ENCODE results near the gene HSPG2. TPM values are rescaled to one million over a fixed set of nuclear protein-coding genes. Genes with fewer than 3 reads are reported as not detected.

HSPG2 gene
- total RNA-seq, 1 experiment from 2014 or later: 171 TPM

DNA sequence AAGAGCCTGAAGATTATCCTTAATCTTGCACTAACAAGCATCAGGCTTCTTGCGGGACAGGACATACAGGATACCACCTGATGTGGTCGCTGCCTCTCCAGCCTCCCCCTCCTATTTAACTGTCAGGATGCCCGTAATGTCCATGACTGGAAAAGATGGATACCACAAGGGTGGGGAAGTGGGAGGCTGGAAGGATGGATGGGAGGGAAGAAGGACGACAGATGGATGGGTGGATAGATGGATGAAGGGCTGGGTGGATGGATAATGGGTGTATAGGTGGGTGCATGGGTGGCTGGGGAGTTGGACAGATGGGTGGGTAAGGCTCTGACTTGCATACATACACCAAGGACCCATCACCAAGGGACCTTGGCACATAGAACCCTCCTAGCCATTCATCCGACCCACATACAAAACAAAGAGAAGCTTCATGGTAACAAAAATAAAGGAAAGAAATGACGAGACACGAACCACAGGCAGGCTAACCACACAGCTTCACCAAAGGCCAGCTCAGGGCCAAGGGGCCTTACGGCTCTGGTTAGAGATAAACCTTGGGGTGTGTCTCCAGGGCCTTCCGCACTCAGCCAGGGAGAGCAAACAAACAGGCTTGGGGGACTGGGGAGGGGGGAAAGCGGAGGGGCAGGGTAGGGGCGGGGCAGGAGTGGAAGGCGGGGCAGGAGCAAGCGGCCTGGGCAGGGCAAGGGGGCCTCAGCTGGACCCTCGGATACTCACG lies 50.5 kb downstream of the HSPG2 start:
- ChIA-PET POLR2A (interaction anchor here (0.6 kb wide), 1 partner anchor 106 kb away, joined by 3 read pairs; no protein-coding TSS in a partner anchor), CTCF (no interaction called here)
- Histone ChIP-seq H3K9me3 (ENCODE audit: control insufficient read depth, insufficient read depth, low read depth, low read length) (no peaks in the 10 kb centered on the region), H3K27me3 (ENCODE audit: control insufficient read depth, insufficient read depth, low read length) (no peaks in the 10 kb centered on the region), H3K27ac (ENCODE audit: low read length) (no peak overlapping the region), H3K36me3 (ENCODE audit: control insufficient read depth, insufficient read depth, low read length) (peaks cover 5% of the 10 kb centered on the region; the same call in 1 of the 2 replicates), H3K4me3 (ENCODE audit: low read depth in 2 of 2, low read length in 2 of 2) (no peak overlapping the region), H3K4me1 (ENCODE audit: control insufficient read depth, insufficient read depth, low read length) (no peaks in the 10 kb centered on the region)
- intact Hi-C loops (cut with micrococcal nuclease; ENCODE audit: unreplicated experiment) (no loop called here), in situ Hi-C loops (cut with HindIII; ENCODE audit: low pct_unique_long_range_greater_than_20kb, low sequenced_read_pairs) (no loop called here)
- DNase-seq (ENCODE audit: low read depth, low spot score) (no peak), ATAC-seq (no peak)
- BruUV-seq (replicated peaks): no TSS peak
- TF ChIP-seq TCF7L2 (IDR thresholded peaks at IDR 0.05; ENCODE audit: low read depth, low read length): no peak
- no peak for TF ChIP-seq POLR2AphosphoS5 (IDR thresholded peaks at IDR 0.05; ENCODE audit: low read depth, low read length)
- TF ChIP-seq, protein P1, sequence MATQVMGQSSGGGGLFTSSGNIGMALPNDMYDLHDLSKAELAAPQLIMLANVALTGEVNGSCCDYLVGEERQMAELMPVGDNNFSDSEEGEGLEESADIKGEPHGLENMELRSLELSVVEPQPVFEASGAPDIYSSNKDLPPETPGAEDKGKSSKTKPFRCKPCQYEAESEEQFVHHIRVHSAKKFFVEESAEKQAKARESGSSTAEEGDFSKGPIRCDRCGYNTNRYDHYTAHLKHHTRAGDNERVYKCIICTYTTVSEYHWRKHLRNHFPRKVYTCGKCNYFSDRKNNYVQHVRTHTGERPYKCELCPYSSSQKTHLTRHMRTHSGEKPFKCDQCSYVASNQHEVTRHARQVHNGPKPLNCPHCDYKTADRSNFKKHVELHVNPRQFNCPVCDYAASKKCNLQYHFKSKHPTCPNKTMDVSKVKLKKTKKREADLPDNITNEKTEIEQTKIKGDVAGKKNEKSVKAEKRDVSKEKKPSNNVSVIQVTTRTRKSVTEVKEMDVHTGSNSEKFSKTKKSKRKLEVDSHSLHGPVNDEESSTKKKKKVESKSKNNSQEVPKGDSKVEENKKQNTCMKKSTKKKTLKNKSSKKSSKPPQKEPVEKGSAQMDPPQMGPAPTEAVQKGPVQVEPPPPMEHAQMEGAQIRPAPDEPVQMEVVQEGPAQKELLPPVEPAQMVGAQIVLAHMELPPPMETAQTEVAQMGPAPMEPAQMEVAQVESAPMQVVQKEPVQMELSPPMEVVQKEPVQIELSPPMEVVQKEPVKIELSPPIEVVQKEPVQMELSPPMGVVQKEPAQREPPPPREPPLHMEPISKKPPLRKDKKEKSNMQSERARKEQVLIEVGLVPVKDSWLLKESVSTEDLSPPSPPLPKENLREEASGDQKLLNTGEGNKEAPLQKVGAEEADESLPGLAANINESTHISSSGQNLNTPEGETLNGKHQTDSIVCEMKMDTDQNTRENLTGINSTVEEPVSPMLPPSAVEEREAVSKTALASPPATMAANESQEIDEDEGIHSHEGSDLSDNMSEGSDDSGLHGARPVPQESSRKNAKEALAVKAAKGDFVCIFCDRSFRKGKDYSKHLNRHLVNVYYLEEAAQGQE (IDR thresholded peaks at IDR 0.05; ENCODE audit: insufficient read depth in 1 of 2, low read depth in 2 of 2, low read length in 1 of 2): no peak
- TF ChIP-seq, protein P2, sequence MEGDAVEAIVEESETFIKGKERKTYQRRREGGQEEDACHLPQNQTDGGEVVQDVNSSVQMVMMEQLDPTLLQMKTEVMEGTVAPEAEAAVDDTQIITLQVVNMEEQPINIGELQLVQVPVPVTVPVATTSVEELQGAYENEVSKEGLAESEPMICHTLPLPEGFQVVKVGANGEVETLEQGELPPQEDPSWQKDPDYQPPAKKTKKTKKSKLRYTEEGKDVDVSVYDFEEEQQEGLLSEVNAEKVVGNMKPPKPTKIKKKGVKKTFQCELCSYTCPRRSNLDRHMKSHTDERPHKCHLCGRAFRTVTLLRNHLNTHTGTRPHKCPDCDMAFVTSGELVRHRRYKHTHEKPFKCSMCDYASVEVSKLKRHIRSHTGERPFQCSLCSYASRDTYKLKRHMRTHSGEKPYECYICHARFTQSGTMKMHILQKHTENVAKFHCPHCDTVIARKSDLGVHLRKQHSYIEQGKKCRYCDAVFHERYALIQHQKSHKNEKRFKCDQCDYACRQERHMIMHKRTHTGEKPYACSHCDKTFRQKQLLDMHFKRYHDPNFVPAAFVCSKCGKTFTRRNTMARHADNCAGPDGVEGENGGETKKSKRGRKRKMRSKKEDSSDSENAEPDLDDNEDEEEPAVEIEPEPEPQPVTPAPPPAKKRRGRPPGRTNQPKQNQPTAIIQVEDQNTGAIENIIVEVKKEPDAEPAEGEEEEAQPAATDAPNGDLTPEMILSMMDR (IDR thresholded peaks at IDR 0.05): no peak
- TF ChIP-seq SIN3A (IDR thresholded peaks at IDR 0.05; ENCODE audit: borderline replicate concordance, insufficient read depth, low read depth, low read length): no peak

- Histone ChIP-seq H3K4me3 (ENCODE audit: low read depth in 2 of 2, low read length in 2 of 2) (no peak overlapping the region), H3K27me3 (ENCODE audit: control insufficient read depth, insufficient read depth, low read length) (no peaks in the 10 kb centered on the region), H3K4me1 (ENCODE audit: control insufficient read depth, insufficient read depth, low read length) (no peaks in the 10 kb centered on the region), H3K9me3 (ENCODE audit: control insufficient read depth, insufficient read depth, low read depth, low read length) (no peaks in the 10 kb centered on the region), H3K36me3 (ENCODE audit: control insufficient read depth, insufficient read depth, low read length) (peaks cover 5% of the 10 kb centered on the region; the same call in 1 of the 2 replicates), H3K27ac (ENCODE audit: low read length) (no peak overlapping the region)
- ChIA-PET CTCF (no interaction called here), POLR2A (no interaction called here)
- no TSS peak for BruUV-seq (replicated peaks)
- DNase-seq (ENCODE audit: low read depth, low spot score): no peak
- TF ChIP-seq SIN3A (IDR thresholded peaks at IDR 0.05; ENCODE audit: borderline replicate concordance, insufficient read depth, low read depth, low read length) (no peak), TCF7L2 (IDR thresholded peaks at IDR 0.05; ENCODE audit: low read depth, low read length) (no peak), POLR2AphosphoS5 (IDR thresholded peaks at IDR 0.05; ENCODE audit: low read depth, low read length) (no peak)
- TF ChIP-seq, protein P1 (IDR thresholded peaks at IDR 0.05; ENCODE audit: insufficient read depth in 1 of 2, low read depth in 2 of 2, low read length in 1 of 2): no peak
- TF ChIP-seq, protein P2 (IDR thresholded peaks at IDR 0.05): no peak
- ATAC-seq: no peak
- in situ Hi-C loops (cut with HindIII; ENCODE audit: low pct_unique_long_range_greater_than_20kb, low sequenced_read_pairs): no loop called here
- intact Hi-C loops (cut with micrococcal nuclease; ENCODE audit: unreplicated experiment): no loop called here
Measured at GRCh38 chr1:21885236-21886037, 51.7 kb downstream of the HSPG2 start.

Measured in Panc1 (cell line).